ENCODE measurements around the gene IL17REL. TPM values are rescaled to one million over a fixed set of nuclear protein-coding genes. Genes with fewer than 3 reads are reported as not detected.

IL17REL gene
- total and polyA plus RNA-seq, 10 of the 15 experiments (the other 5 are each of a cell fraction or from before 2014, with no cell fraction given): 0.03 TPM; not detected in 9

- Histone ChIP-seq H4K20me1 (ENCODE audit: control insufficient read depth, insufficient read depth) (no peaks in the 10 kb centered on the region; the same call in 1 of the 2 replicates), H3K9me3 (replicated peaks; ENCODE audit: control insufficient read depth, insufficient read depth, low read length) (no peaks in the 10 kb centered on the region), H3K9ac (ENCODE audit: control insufficient read depth, insufficient read depth, low read length) (no peak overlapping the region), H3K4me3 (no peak overlapping the region), H3K36me3 (ENCODE audit: control insufficient read depth in 2 of 2, insufficient read depth in 2 of 2, low read length in 1 of 2) (peaks cover under 1 to 4% of the 10 kb centered on the region in 2 experiments), H3K27ac (ENCODE audit: control insufficient read depth, insufficient read depth) (no peak overlapping the region), H3K27me3 (replicated peaks in 1 of 2; ENCODE audit: control insufficient read depth in 2 of 2, insufficient read depth in 2 of 2, low read length in 1 of 2) (no peaks in the 10 kb centered on the region), H3K79me2 (ENCODE audit: control insufficient read depth, insufficient read depth, low read length) (peaks cover 26% of the 10 kb centered on the region), H2AFZ (ENCODE audit: control insufficient read depth, low read depth, low read length) (no peak overlapping the region), H3K4me2 (ENCODE audit: control insufficient read depth, insufficient read depth) (no peak overlapping the region), H3K4me1 (ENCODE audit: control insufficient read depth, insufficient read depth, low read length) (peaks cover 12% of the 10 kb centered on the region)
- ChIA-PET POLR2A (no interaction called here), CTCF (no interaction called here), SMC1A (ENCODE audit: uncharacterized antibody, unreplicated experiment) (no interaction called here), RAD21 (ENCODE audit: unreplicated experiment) (no interaction called here)
- TF ChIP-seq TAF1 (IDR thresholded peaks at IDR 0.05; ENCODE audit: borderline replicate concordance, low read depth, low read length): no peak
- no peak for TF ChIP-seq CHD1 (IDR thresholded peaks at IDR 0.05; ENCODE audit: low read depth, low read length)
- no peak for TF ChIP-seq IKZF1 (conservative IDR thresholded peaks at IDR 0.05)
- no peak for TF ChIP-seq SMAD5 (IDR thresholded peaks at IDR 0.05; ENCODE audit: low read depth)
- no peak for TF ChIP-seq SREBF1 (IDR thresholded peaks at IDR 0.05; ENCODE audit: low read length)
- TF ChIP-seq, protein P1, sequence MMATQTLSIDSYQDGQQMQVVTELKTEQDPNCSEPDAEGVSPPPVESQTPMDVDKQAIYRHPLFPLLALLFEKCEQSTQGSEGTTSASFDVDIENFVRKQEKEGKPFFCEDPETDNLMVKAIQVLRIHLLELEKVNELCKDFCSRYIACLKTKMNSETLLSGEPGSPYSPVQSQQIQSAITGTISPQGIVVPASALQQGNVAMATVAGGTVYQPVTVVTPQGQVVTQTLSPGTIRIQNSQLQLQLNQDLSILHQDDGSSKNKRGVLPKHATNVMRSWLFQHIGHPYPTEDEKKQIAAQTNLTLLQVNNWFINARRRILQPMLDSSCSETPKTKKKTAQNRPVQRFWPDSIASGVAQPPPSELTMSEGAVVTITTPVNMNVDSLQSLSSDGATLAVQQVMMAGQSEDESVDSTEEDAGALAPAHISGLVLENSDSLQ (IDR thresholded peaks at IDR 0.05): no peak
- no peak for TF ChIP-seq RAD21 (IDR thresholded peaks at IDR 0.05; ENCODE audit: insufficient read depth, low read depth, low read length)
- no peak for TF ChIP-seq SUZ12 (IDR thresholded peaks at IDR 0.05; ENCODE audit: unreplicated experiment)
- TF ChIP-seq ZNF622 (IDR thresholded peaks at IDR 0.05): no peak
- TF ChIP-seq, protein P2, sequence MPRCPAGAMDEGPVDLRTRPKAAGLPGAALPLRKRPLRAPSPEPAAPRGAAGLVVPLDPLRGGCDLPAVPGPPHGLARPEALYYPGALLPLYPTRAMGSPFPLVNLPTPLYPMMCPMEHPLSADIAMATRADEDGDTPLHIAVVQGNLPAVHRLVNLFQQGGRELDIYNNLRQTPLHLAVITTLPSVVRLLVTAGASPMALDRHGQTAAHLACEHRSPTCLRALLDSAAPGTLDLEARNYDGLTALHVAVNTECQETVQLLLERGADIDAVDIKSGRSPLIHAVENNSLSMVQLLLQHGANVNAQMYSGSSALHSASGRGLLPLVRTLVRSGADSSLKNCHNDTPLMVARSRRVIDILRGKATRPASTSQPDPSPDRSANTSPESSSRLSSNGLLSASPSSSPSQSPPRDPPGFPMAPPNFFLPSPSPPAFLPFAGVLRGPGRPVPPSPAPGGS (IDR thresholded peaks at IDR 0.05; ENCODE audit: borderline replicate concordance, insufficient read depth, low read depth, low read length, poor library complexity, severe bottlenecking): no peak
- no peak for TF ChIP-seq DPF2 (IDR thresholded peaks at IDR 0.05)
- TF ChIP-seq, protein P3, sequence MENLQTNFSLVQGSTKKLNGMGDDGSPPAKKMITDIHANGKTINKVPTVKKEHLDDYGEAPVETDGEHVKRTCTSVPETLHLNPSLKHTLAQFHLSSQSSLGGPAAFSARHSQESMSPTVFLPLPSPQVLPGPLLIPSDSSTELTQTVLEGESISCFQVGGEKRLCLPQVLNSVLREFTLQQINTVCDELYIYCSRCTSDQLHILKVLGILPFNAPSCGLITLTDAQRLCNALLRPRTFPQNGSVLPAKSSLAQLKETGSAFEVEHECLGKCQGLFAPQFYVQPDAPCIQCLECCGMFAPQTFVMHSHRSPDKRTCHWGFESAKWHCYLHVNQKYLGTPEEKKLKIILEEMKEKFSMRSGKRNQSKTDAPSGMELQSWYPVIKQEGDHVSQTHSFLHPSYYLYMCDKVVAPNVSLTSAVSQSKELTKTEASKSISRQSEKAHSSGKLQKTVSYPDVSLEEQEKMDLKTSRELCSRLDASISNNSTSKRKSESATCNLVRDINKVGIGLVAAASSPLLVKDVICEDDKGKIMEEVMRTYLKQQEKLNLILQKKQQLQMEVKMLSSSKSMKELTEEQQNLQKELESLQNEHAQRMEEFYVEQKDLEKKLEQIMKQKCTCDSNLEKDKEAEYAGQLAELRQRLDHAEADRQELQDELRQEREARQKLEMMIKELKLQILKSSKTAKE (IDR thresholded peaks at IDR 0.05; ENCODE audit: low read depth, poor library complexity, severe bottlenecking): no peak
- no peak for TF ChIP-seq JUNB (IDR thresholded peaks at IDR 0.05)
- TF ChIP-seq PBX3 (IDR thresholded peaks at IDR 0.05; ENCODE audit: insufficient replicate concordance, low read depth, low read length): no peak
- no peak for TF ChIP-seq ATF7 (IDR thresholded peaks at IDR 0.05; ENCODE audit: low read depth)
- no peak for TF ChIP-seq RBBP5 (conservative IDR thresholded peaks at IDR 0.05)
- no peak for TF ChIP-seq CBX5 (IDR thresholded peaks at IDR 0.05; ENCODE audit: low read depth)
- no peak for TF ChIP-seq SREBF2 (IDR thresholded peaks at IDR 0.05; ENCODE audit: low read length)
- FAIRE-seq (no peak), ATAC-seq (no peak), DNase-seq (ENCODE audit: low read depth, low spot score) (no peak)
- BruUV-seq (replicated peaks): no TSS peak
- intact Hi-C loops (cut with micrococcal nuclease; ENCODE audit: unreplicated experiment) (no loop called here), in situ Hi-C loops (cut with MboI) (no loop called here)
- 73% methylated on average over 12 of the region's 12 CpGs for whole genome bisulfite sequencing (ENCODE audit: insufficient coverage, insufficient replicate concordance, low lambda C conversion rate, missing lambda C conversion rate)
These were observed 54.7 kb downstream of the IL17REL start for GRCh38 chr22:49957826-49958365.
